ENCODE measurements around the gene TMEM151B.

Gene TMEM151B

GRCh38 chr6:44255105-44255808 is 15.0 kb upstream of the TMEM151B start:
- H3K4me3 ChIP-seq (ENCODE audit: low read depth, low read length), result peak overlapping the region; percentile 95
- no peak for TF ChIP-seq CTCF (IDR thresholded peaks at IDR 0.05; ENCODE audit: low read depth, low read length)

GRCh38 chr6:44255871-44256774 is 14.1 kb upstream of the TMEM151B start:
- peak overlapping the region; percentile 95 for H3K4me3 ChIP-seq (ENCODE audit: low read depth, low read length)
- no peak for TF ChIP-seq CTCF (IDR thresholded peaks at IDR 0.05; ENCODE audit: low read depth, low read length)

DNA sequence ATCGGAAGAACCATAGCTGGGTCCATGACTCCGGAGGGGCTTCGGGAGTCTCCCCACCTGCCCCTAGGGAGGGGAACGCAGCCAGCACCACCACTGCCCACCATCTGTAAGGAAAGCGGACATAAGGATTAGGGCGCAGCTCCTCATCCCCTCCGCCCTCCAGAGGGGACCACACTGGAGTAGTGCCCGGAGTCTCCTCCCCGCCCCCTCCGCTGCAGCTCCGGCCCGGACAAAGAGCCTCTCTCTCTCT is 13.6 kb upstream of the TMEM151B start:
- no peak for TF ChIP-seq CTCF (IDR thresholded peaks at IDR 0.05; ENCODE audit: low read depth, low read length)
- H3K4me3 ChIP-seq (ENCODE audit: low read depth, low read length), result peak overlapping the region; percentile 95

DNA sequence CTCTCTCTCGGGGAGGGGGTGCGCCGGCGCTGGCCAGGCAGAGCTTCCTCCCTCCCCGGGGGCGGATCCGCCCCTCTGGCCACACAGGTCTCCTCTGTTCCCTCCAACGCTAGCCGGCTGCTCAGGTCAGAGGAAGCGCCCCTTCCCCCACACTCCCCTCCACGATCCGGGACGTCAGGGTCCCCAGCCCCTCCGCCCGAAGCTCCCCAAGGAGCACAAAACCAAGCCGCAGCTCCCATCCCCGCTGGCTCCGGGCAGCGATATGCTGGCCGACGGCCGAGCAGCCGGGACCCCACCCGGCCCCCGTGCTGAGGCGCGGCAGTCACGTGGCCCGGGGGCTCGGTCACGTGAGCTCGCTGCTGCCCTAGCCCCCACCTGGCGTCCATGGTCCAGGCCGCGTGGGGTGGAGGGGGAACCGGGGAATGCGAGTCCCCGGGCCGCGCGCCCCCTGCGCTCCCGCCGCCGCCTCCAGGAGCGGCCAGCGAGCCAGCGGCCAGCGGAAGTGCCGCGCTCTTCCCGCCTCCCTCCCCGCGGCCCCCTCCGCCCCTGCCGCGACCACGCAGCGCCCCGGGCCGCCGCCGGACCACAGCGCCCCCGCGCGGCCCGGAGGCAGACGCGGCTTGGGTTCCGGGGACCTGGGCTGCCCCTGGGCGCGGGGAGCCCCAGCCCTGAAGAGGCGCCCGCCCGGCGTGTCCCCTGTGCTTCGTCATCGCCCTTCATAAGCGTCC is 13.1 kb upstream of the TMEM151B start, which contains the start of gene SLC35B2:
SLC35B2 (minus strand) TSS at position 504 of the 728 bp plus-strand sequence; CDS start at position 386, 118 bp downstream.
- peak within 1 kb of the TSS; percentile 95 for H3K4me3 ChIP-seq (ENCODE audit: low read depth, low read length)
- TF ChIP-seq CTCF (IDR thresholded peaks at IDR 0.05; ENCODE audit: low read depth, low read length), result peak; percentile 27

- H3K4me3 ChIP-seq (ENCODE audit: low read depth, low read length), result peak overlapping the region; percentile 95
- no peak for TF ChIP-seq CTCF (IDR thresholded peaks at IDR 0.05; ENCODE audit: low read depth, low read length)
Measured at GRCh38 chr6:44257753-44258324, 12.4 kb upstream of the TMEM151B start.

DNA sequence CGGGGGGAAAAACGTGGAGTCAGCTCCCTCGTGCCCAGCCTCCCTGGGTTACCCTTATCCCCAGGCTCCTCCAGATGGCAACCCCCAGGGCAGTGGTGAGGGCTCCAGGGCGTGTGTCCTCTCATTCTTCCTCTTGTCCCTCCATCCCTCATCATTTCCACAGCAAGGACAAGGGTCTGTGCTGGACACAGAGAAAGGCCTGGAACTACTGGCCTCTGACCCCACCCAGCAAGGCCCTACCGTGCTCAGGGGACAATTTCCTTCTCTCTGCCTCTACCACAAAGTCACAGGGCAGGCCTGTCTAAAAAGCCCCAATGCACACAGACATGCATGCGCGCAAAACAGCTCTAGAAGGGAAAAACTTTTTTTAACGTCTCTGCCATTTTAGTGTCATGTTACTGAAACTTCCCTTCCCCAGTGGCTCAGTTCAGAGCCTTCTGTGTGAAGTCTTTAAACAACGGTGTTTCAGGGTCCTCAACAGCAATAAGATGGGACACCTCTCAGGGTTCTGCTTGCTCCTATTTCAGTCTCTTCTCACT is 11.9 kb upstream of the TMEM151B start:
- no peak for TF ChIP-seq CTCF (IDR thresholded peaks at IDR 0.05; ENCODE audit: low read depth, low read length)
- no peak overlapping the region for H3K4me3 ChIP-seq (ENCODE audit: low read depth, low read length)
